Right lobe of liver (tissue), 6 donors: ENCODE measurements around the gene MMD2. TPM values are rescaled to one million over a fixed set of nuclear protein-coding genes. Genes with fewer than 3 reads are reported as not detected.
"Not testable (repeated sequence)": the region's sequence is repeated elsewhere in the genome, so short reads cannot be mapped to it uniquely, and the experiment has no call there.

Source experiments
- ATAC-seq, 4 donors: fragments of 200-7000 bp; cut with Tn5 transposase; one replicate each; pipeline ENCODE4 v1.9.1; 2020; ENCODE audit warnings: mild to moderate bottlenecking in 4 of 4, moderate library complexity in 4 of 4
- DNase-seq, 3 donors: peaks; one replicate each; pipeline ENCODE4 v3.0.0-alpha.2; 2020
- H3K27ac ChIP-seq, 3 donors: fragments of 200-600 bp; one replicate each; pipeline ENCODE4 v1.8.0; 2022
- H3K27me3 ChIP-seq, 2 donors: fragments of 200-600 bp; one replicate each; pipeline ENCODE4 v1.8.0; 2022
- H3K36me3 ChIP-seq, 4 donors: fragments of 200-600 bp; sonication (generic) in 1 of 4; one replicate each; pipeline versions ENCODE4 v1.5.1 to v1.8.0; 2017 to 2022; ENCODE audit warnings: control low read depth in 1 of 4
- H3K4me1 ChIP-seq, 4 donors: fragments of 200-600 bp; sonication (generic) in 1 of 4; one replicate each; pipeline versions ENCODE4 v1.5.1 to v1.8.0; 2017 to 2022; ENCODE audit warnings: control low read depth in 1 of 4
- H3K4me3 ChIP-seq, 3 donors: fragments of 200-600 bp; one replicate each; pipeline ENCODE4 v1.8.0; 2022
- H3K9me3 ChIP-seq, 4 donors: fragments of 200-600 bp; sonication (generic) in 1 of 4; one replicate each; pipeline versions ENCODE4 v1.5.1 to v1.8.0; 2017 to 2022; ENCODE audit warnings: control low read depth in 1 of 4
- CTCF ChIP-seq, 4 donors: fragments of 200-600 bp in 3 of 4; fragments of 450-650 bp in 1 of 4; IDR thresholded peaks; one replicate each; pipeline versions ENCODE4 v1.5.1 to v1.8.0; 2016 to 2022; ENCODE audit warnings: antibody characterized with exemption in 4 of 4, mild to moderate bottlenecking in 2 of 4
- POLR2A ChIP-seq: fragments of 450-650 bp; IDR thresholded peaks from one replicate; pipeline ENCODE4 v1.6.1; 2017; ENCODE audit warnings: antibody characterized with exemption, mild to moderate bottlenecking
- WGBS: methylation state at CpG from one replicate; pipeline ENCODE4 v1.1.6; 2018; ENCODE audit warnings: low coverage, low lambda C conversion rate; ENCODE audit not compliant: insufficient coverage; ENCODE audit errors: missing lambda C conversion rate; 5-methylcytosine and 5-hydroxymethylcytosine counted together
- intact Hi-C, 2 donors: fragments of 100-400 bp; cut with DNase I; formaldehyde crosslinking; loops; one replicate each; pipeline versions ENCODE4 v1.11.2 to v1.14.1; 2022
- total RNA-seq, 6 experiments: library from RNA; depleted of rRNA in 2 of 6; stranded (reverse); fragments of >200 nt in 2 of 6; fragmentation: NEBNext Ultra II Directional in 3 of 6; extraction: Animal tissue kit (Norgen Biotek cat#: 25700) in 3 of 6; gene quantifications; one replicate each; pipeline versions ENCODE4 v1.1.0 to v1.2.4, GENCODE V29; 2016 to 2023
- donor health status: DM: no; HTN: yes; CAD: no.
- donor health status: DM: no; HTN: no; CAD: no.
- donor health status: DM: no; HTN: no; CAD: no.
- donor health status: DM: no; HTN: yes; CAD: no.
- donor health status: DM: no; HTN: yes; CAD: no.

MMD2 gene
- total RNA-seq, 6 experiments from 2014 or later: not detected

- Histone ChIP-seq H3K27ac (no peak overlapping the region), H3K4me1 (no peaks in the 10 kb centered on the region), H3K4me3 (no peak overlapping the region), H3K27me3 (no peaks in the 10 kb centered on the region), H3K36me3 (no peaks in the 10 kb centered on the region), H3K9me3 (no peaks in the 10 kb centered on the region)
- intact Hi-C loops: no loop called here
- 75% methylated on average over 6 of the region's 9 CpGs for whole genome bisulfite sequencing
- no peak for DNase-seq
- TF ChIP-seq CTCF (IDR thresholded peaks at IDR 0.05) (no peak), POLR2A (no peak)
- no peak for ATAC-seq
Observed at GRCh38 chr7:4894482-4894881, 64.5 kb downstream of the MMD2 start.

- TF ChIP-seq POLR2A (no peak), CTCF (IDR thresholded peaks at IDR 0.05) (no peak)
- no peak for ATAC-seq
Observed at GRCh38 chr7:4893929-4894475, 65.0 kb downstream of the MMD2 start.

GRCh38 chr7:4893188-4893587, 65.8 kb downstream of the MMD2 start:
- 41% methylated on average over 4 of the region's 4 CpGs for WGBS
- DNase-seq, H3K4me3 ChIP-seq, H3K36me3 ChIP-seq, H3K27me3 ChIP-seq, H3K4me1 ChIP-seq, H3K27ac ChIP-seq, H3K9me3 ChIP-seq, intact Hi-C loops, ATAC-seq: not testable (repeated sequence)

More at GRCh38 chr7:4893929-4894475, 65.0 kb downstream of the MMD2 start:
- WGBS: 67% methylated on average over 7 of the region's 8 CpGs
- intact Hi-C loops: no loop called here
- no peaks in the 10 kb centered on the region for H3K4me1 ChIP-seq
- no peaks in the 10 kb centered on the region for H3K36me3 ChIP-seq
- no peak overlapping the region for H3K27ac ChIP-seq
- DNase-seq: no peak
- no peaks in the 10 kb centered on the region for H3K27me3 ChIP-seq
- no peaks in the 10 kb centered on the region for H3K9me3 ChIP-seq
- H3K4me3 ChIP-seq: no peak overlapping the region

- H3K36me3 ChIP-seq, H3K27ac ChIP-seq, ATAC-seq, intact Hi-C loops, H3K4me1 ChIP-seq, H3K4me3 ChIP-seq, DNase-seq, H3K9me3 ChIP-seq, H3K27me3 ChIP-seq: not testable (repeated sequence)
- 45% methylated on average over 2 of the region's 2 CpGs for WGBS
Observed at GRCh38 chr7:4891522-4891921, 67.5 kb downstream of the MMD2 start.

GRCh38 chr7:4889682-4890081, 69.3 kb downstream of the MMD2 start:
- H3K27me3 ChIP-seq: no peaks in the 10 kb centered on the region
- intact Hi-C loops: no loop called here
- 20% methylated on average over 1 of the region's 1 CpG for WGBS
- no peaks in the 10 kb centered on the region for H3K9me3 ChIP-seq
- H3K4me3 ChIP-seq: no peak overlapping the region
- H3K27ac ChIP-seq: no peak overlapping the region
- H3K4me1 ChIP-seq: no peaks in the 10 kb centered on the region
- no peaks in the 10 kb centered on the region for H3K36me3 ChIP-seq
- no peak for ATAC-seq
- DNase-seq: no peak
- no peak for TF ChIP-seq CTCF (IDR thresholded peaks at IDR 0.05)
- TF ChIP-seq POLR2A: no peak

GRCh38 chr7:4888161-4888560, 70.8 kb downstream of the MMD2 start:
- Histone ChIP-seq H3K27me3 (peaks cover 0 to 13% of the 10 kb centered on the region in 2 donors), H3K27ac (no peak overlapping the region), H3K9me3 (no peaks in the 10 kb centered on the region), H3K36me3 (no peaks in the 10 kb centered on the region), H3K4me1 (peaks cover 0 to under 1% (median 0%) of the 10 kb centered on the region in 4 donors), H3K4me3 (no peak overlapping the region)
- 32% methylated on average over 3 of the region's 3 CpGs for WGBS
- intact Hi-C loops: no loop called here
- ATAC-seq (no peak), DNase-seq (no peak)
- TF ChIP-seq POLR2A: no peak
- TF ChIP-seq CTCF (IDR thresholded peaks at IDR 0.05): no peak
